ENCODE measurements around the gene VMP1. TPM values are rescaled to one million over a fixed set of nuclear protein-coding genes. Genes with fewer than 3 reads are reported as not detected.
"Not testable (repeated sequence)": the region's sequence is repeated elsewhere in the genome, so short reads cannot be mapped to it uniquely, and the experiment has no call there.

Gene VMP1
- total RNA-seq, 1 donor from 2014 or later: 169 TPM

DNA sequence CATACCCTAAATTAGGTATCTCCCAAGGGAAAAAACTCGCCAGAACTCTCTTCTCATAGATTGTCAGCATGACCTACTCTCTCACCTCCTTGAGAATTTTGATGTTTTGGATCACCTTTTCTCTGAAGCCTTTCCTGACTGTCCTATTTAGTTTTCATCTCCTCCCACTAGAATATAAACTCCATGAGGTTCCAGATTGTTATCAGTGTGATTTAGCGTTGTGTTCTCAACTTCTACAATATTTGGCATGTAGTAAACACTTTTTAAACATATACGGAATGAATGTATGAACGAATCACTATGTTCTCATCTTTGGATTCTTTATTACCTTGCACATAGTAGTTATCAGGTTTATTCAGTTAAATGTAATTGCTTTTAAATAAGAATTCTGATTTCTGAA is 88.7 kb downstream of the VMP1 start:
- TF ChIP-seq, protein P1, sequence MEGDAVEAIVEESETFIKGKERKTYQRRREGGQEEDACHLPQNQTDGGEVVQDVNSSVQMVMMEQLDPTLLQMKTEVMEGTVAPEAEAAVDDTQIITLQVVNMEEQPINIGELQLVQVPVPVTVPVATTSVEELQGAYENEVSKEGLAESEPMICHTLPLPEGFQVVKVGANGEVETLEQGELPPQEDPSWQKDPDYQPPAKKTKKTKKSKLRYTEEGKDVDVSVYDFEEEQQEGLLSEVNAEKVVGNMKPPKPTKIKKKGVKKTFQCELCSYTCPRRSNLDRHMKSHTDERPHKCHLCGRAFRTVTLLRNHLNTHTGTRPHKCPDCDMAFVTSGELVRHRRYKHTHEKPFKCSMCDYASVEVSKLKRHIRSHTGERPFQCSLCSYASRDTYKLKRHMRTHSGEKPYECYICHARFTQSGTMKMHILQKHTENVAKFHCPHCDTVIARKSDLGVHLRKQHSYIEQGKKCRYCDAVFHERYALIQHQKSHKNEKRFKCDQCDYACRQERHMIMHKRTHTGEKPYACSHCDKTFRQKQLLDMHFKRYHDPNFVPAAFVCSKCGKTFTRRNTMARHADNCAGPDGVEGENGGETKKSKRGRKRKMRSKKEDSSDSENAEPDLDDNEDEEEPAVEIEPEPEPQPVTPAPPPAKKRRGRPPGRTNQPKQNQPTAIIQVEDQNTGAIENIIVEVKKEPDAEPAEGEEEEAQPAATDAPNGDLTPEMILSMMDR (IDR thresholded peaks at IDR 0.05): no peak
- no peak for ATAC-seq
- Histone ChIP-seq H3K27me3 (no peaks in the 10 kb centered on the region), H3K27ac (no peak overlapping the region), H3K4me3 (no peak overlapping the region), H3K9me3 (no peaks in the 10 kb centered on the region), H3K36me3 (no peaks in the 10 kb centered on the region), H3K4me1 (peaks cover 21% of the 10 kb centered on the region)
- intact Hi-C loops (cut with DNase I): no loop called here
- no peak for DNase-seq

DNA sequence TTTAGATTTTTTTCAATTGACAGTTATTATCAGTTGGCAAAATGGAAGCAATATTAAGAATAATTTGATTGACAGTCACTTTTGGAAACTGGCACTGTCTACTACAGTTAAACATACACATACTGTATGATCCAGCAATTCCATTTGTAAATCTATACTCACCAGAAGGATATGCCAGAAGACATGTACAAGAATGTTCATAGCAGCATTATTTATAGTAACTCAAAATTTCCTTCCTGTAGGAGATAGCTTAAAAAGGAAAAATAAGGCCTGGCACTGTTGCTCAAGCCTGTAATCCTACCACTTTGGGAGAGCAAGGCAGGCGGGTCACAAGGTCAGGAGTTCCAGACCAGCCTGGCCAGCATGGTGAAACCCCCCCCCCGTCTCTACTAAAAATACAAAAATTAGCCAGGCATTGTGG is 89.3 kb downstream of the VMP1 start:
- no peak for ATAC-seq
- peaks cover 20% of the 10 kb centered on the region for H3K4me1 ChIP-seq

DNA sequence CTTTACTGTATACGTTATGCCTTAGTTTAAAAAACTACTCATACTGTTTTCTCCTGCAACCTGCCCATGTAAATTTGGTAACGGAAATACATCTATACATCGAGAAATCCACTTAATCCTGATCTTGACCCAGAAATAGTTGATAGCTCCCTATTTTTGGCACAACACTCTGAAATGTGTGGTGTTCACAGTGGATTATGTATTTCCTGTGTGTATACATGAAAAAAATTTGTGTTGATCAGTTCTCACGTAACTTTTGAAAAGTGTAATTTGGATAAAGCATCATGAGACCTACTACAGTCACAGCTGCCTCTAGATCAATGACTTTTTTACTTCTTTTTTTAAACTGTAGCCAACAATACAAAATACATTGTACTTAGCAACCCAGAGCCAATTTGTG is 90.7 kb downstream of the VMP1 start:
- intact Hi-C loops (cut with DNase I): no loop called here
- TF ChIP-seq, protein P1 (IDR thresholded peaks at IDR 0.05): no peak
- no peaks in the 10 kb centered on the region for H3K36me3 ChIP-seq

More for the DNA sequence above, 89.3 kb downstream of the VMP1 start:
- Histone ChIP-seq H3K36me3 (no peaks in the 10 kb centered on the region), H3K27ac (no peak overlapping the region), H3K27me3 (no peaks in the 10 kb centered on the region), H3K4me3 (no peak overlapping the region), H3K9me3 (no peaks in the 10 kb centered on the region)
- intact Hi-C loops (cut with DNase I): no loop called here
- TF ChIP-seq, protein P1 (IDR thresholded peaks at IDR 0.05): no peak
- no peak for DNase-seq

DNA sequence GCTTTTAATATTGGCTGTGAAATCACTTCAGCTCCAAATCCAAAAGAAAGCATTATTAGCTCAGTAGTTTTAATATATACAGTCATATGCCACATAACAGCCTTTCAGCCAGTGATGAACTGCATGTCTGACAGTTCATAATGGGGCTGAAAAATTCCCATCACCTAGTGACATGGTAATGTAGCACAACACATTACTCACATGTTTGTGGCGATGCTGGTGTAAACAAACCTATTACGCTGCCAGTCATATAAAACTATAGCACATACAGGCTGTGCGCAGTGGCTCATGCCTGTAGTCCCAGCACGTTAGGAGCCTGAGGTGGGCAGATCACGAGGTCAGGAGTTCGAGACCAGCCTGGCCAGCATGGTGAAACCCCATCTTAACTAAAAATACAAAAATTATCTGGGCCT is 93.1 kb downstream of the VMP1 start:
- H3K36me3 ChIP-seq: no peaks in the 10 kb centered on the region
- H3K4me1 ChIP-seq: peaks cover 6% of the 10 kb centered on the region
- H3K4me3 ChIP-seq: no peak overlapping the region
- DNase-seq: no peak
- ATAC-seq: no peak
- no peaks in the 10 kb centered on the region for H3K9me3 ChIP-seq
- intact Hi-C loops (cut with DNase I): no loop called here
- TF ChIP-seq, protein P1 (IDR thresholded peaks at IDR 0.05): no peak
- no peaks in the 10 kb centered on the region for H3K27me3 ChIP-seq
- no peak overlapping the region for H3K27ac ChIP-seq

More for the DNA sequence above, 90.7 kb downstream of the VMP1 start:
- H3K9me3 ChIP-seq: no peaks in the 10 kb centered on the region
- no peak overlapping the region for H3K27ac ChIP-seq
- no peak overlapping the region for H3K4me3 ChIP-seq
- no peaks in the 10 kb centered on the region for H3K27me3 ChIP-seq
- ATAC-seq: no peak
- DNase-seq: no peak
- H3K4me1 ChIP-seq: peaks cover 10% of the 10 kb centered on the region

DNA sequence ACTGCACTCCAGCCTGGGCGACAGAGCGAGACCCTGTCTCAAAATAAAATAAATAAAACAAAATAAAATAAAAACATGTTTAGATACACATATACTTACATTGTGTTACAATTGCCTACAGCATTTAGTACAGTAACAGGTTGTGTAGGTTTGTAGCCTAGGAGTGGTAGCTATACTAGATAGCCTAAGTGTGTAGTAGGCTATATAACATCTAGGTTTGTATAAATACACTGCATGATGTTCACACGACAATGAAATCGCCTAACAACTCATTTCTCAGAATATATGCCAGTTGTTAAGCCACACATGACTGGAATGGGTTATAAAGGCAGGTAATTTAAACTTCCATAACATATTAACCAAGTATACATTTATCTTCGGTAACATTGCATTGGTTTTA is 94.7 kb downstream of the VMP1 start:
- no peak for ATAC-seq
- no peak for DNase-seq
- Histone ChIP-seq H3K27me3 (no peaks in the 10 kb centered on the region), H3K27ac (no peak overlapping the region), H3K36me3 (no peaks in the 10 kb centered on the region), H3K9me3 (no peaks in the 10 kb centered on the region), H3K4me1 (no peaks in the 10 kb centered on the region), H3K4me3 (no peak overlapping the region)
- intact Hi-C loops (cut with DNase I): no loop called here
- TF ChIP-seq, protein P1 (IDR thresholded peaks at IDR 0.05): no peak

DNA sequence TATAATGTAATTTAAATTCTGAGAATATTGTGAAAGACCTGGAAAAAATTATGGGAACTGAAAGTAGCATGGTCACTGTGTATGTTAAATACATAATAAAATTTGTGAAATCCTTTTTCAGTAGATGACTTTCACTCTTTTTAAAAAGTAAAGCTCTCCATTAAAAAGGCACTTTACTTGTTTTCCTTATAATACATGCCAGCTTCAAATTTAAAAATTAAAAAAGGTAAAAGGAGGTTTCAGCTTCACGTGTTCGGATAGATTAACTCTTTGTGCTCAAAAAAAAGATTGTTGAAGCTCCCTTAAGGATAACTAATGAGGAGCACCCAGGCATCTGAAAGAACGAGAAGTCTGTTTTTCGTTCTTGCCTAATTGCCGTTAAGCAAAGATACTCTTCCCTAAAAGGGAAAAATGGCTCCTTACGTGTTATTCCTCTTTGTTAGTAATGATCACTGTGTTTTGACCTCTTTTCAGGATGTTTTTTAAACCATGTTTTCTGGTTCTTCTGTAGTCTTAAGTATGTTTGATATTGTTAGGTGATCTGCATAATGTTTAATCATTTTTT is 97.5 kb downstream of the VMP1 start:
- no peaks in the 10 kb centered on the region for H3K9me3 ChIP-seq
- peak overlapping the region; percentile 60 for H3K27ac ChIP-seq
- H3K4me3 ChIP-seq: peak overlapping the region; percentile 4
- DNase-seq (no peak), ATAC-seq (peak; percentile 61)
- intact Hi-C loops (cut with DNase I): no loop called here
- no peaks in the 10 kb centered on the region for H3K27me3 ChIP-seq
- H3K4me1 ChIP-seq: no peaks in the 10 kb centered on the region
- H3K36me3 ChIP-seq: peaks cover 4% of the 10 kb centered on the region
- TF ChIP-seq, protein P1 (IDR thresholded peaks at IDR 0.05): no peak

DNA sequence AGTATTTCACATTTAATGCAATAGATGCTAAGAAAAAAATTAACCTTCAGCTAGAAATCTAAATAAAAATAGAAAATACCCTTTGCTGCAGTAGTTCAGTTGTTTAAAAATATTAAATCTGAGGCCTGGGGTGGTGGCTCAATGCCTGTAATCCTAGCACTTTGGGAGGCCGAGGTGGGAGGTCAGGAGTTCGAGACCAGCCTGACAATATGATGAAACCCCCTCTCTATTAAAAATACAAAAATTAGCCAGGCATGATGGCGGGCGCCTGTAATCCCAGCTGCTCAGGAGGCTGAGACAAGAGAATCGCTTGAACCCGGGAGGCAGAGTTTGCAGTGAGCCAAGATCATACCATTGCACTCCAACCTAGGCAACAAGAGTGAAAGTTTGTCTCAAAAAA is 98.9 kb downstream of the VMP1 start:
- DNase-seq; ATAC-seq; H3K27me3 ChIP-seq; intact Hi-C loops (cut with DNase I); H3K9me3 ChIP-seq; H3K4me1 ChIP-seq; H3K4me3 ChIP-seq: not testable (repeated sequence)
- H3K36me3 ChIP-seq: peaks cover 18% of the 10 kb centered on the region
- peak overlapping the region; percentile 60 for H3K27ac ChIP-seq
